Stimulated activated CD8-positive, alpha-beta memory T cell treated with anti-CD3 and anti-CD28 coated beads, Interleukin-7, amount 100 ng/mL, for 4 hours (primary cell): Measurements from ENCODE around the gene SGMS1.
A peak's percentile ranks its signal among the peaks of the same experiment; 100 is the strongest.

ENCODE experiments used
- DNase-seq, 2 donors: peaks; one replicate each; pipeline ENCODE4 v3.0.0-alpha.2; 2020; ENCODE audit warnings: low read depth in 2 of 2

Gene SGMS1

GRCh38 chr10:50636618-50637579 is 13.1 kb upstream of the SGMS1 start:
- DNase-seq = no peak

- no peak for DNase-seq
Observed at GRCh38 chr10:50635286-50635685, 11.5 kb upstream of the SGMS1 start.

GRCh38 chr10:50634479-50634878 is 10.7 kb upstream of the SGMS1 start:
- DNase-seq = no peak

- DNase-seq = no peak
Observed at GRCh38 chr10:50631052-50631451, 7.3 kb upstream of the SGMS1 start.

GRCh38 chr10:50629495-50630122 is 5.9 kb upstream of the SGMS1 start:
- DNase-seq = no peak

GRCh38 chr10:50627896-50628295 is 4.1 kb upstream of the SGMS1 start:
- no peak for DNase-seq

- DNase-seq = no peak
Observed at GRCh38 chr10:50627443-50627842, 3.7 kb upstream of the SGMS1 start.

- DNase-seq = no peak
Observed at GRCh38 chr10:50625649-50626132, 1.9 kb upstream of the SGMS1 start.

- DNase-seq = peak; percentile 33 to 55
Observed at GRCh38 chr10:50624866-50625501, 1.2 kb upstream of the SGMS1 start.

GRCh38 chr10:50624413-50624865 is 683 bp upstream of the SGMS1 start:
- peak; percentile 91 to 96 for DNase-seq

- DNase-seq = peak; percentile 16 to 53
Observed at GRCh38 chr10:50622706-50623662, 772 bp downstream of the SGMS1 start.

- DNase-seq = peak; percentile 49 to 60
Observed at GRCh38 chr10:50621968-50622705, 1.6 kb downstream of the SGMS1 start.

- no peak for DNase-seq
Observed at GRCh38 chr10:50620899-50621298, 2.9 kb downstream of the SGMS1 start.

- no peak for DNase-seq
Observed at GRCh38 chr10:50619882-50620281, 3.9 kb downstream of the SGMS1 start.

- no peak for DNase-seq
Observed at GRCh38 chr10:50619166-50619565, 4.6 kb downstream of the SGMS1 start.

GRCh38 chr10:50618624-50619023 is 5.1 kb downstream of the SGMS1 start:
- DNase-seq = no peak

- DNase-seq = no peak
Observed at GRCh38 chr10:50615658-50616057, 8.1 kb downstream of the SGMS1 start.

GRCh38 chr10:50614444-50615137 is 9.2 kb downstream of the SGMS1 start:
- no peak for DNase-seq

- no peak for DNase-seq
Observed at GRCh38 chr10:50613726-50614443, 9.9 kb downstream of the SGMS1 start.
